ENCODE data around the gene CLDN9. TPM values are rescaled to one million over a fixed set of nuclear protein-coding genes. Genes with fewer than 3 reads are reported as not detected.
A peak's percentile ranks its signal among the peaks of the same experiment; 100 is the strongest.

The CLDN9 gene
- total RNA-seq, 6 donors from 2014 or later: 0.57 to 5.9 (median 1.1) TPM

DNA sequence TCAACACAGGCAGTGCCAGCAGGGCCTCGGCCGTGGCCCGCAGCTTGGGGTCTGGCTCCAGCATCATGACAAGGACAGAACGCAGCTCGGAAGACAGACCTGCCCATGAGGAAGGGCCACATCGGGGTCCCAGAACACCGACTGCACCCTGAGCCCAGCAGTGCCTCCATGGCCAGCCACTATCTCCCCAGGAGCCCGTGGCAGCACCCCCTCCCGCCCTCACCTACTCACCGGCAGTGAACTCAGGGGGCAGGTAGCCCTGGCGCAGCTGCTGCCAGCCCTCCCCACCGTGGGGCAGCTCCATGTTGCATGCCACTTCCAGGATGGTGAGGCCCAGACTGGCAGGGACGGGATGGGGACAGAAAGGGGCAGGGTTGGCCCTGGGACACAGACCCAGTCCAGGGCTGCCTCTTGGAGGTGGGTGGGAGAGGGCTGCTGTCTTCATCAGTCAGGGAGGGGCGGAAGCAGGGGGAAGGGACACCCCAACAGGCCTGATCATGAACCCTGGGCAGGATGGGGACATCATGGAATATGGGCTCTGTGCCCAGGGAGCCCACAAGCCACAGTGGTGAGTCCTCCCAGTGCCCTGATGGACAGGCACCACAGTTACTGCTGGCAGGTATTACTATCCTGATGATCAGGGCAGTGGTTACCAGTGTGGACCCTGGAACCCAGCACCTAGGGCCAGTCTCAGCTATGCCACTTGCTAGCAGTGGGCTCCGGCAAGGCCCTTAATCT, 38.2 kb upstream of the CLDN9 start:
- H3K4me1 ChIP-seq: peaks cover 9 to 31% (median 12%) of the 10 kb centered on the region in 4 donors
- H3K4me3 ChIP-seq: no peak overlapping the region
- ATAC-seq (ENCODE audit: low FRiP score in 2 of 2) (no peak), DNase-seq (peak in 1 of 2 donors; percentile 66)
- no peaks in the 10 kb centered on the region for H3K9me3 ChIP-seq
- H3K36me3 ChIP-seq: no peaks in the 10 kb centered on the region
- no peaks in the 10 kb centered on the region for H3K27me3 ChIP-seq
- WGBS, 2 donors: 95 to 97% methylated on average over 8 to 13 of the region's 15 CpGs
- H3K27ac ChIP-seq: no peak overlapping the region
- no peak for TF ChIP-seq POLR2AphosphoS5 (IDR thresholded peaks at IDR 0.05)
- TF ChIP-seq, protein P1, sequence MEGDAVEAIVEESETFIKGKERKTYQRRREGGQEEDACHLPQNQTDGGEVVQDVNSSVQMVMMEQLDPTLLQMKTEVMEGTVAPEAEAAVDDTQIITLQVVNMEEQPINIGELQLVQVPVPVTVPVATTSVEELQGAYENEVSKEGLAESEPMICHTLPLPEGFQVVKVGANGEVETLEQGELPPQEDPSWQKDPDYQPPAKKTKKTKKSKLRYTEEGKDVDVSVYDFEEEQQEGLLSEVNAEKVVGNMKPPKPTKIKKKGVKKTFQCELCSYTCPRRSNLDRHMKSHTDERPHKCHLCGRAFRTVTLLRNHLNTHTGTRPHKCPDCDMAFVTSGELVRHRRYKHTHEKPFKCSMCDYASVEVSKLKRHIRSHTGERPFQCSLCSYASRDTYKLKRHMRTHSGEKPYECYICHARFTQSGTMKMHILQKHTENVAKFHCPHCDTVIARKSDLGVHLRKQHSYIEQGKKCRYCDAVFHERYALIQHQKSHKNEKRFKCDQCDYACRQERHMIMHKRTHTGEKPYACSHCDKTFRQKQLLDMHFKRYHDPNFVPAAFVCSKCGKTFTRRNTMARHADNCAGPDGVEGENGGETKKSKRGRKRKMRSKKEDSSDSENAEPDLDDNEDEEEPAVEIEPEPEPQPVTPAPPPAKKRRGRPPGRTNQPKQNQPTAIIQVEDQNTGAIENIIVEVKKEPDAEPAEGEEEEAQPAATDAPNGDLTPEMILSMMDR (IDR thresholded peaks at IDR 0.05): no peak
- TF ChIP-seq POLR2A (IDR thresholded peaks at IDR 0.05): no peak
- no peak for TF ChIP-seq EP300 (IDR thresholded peaks at IDR 0.05)

DNA sequence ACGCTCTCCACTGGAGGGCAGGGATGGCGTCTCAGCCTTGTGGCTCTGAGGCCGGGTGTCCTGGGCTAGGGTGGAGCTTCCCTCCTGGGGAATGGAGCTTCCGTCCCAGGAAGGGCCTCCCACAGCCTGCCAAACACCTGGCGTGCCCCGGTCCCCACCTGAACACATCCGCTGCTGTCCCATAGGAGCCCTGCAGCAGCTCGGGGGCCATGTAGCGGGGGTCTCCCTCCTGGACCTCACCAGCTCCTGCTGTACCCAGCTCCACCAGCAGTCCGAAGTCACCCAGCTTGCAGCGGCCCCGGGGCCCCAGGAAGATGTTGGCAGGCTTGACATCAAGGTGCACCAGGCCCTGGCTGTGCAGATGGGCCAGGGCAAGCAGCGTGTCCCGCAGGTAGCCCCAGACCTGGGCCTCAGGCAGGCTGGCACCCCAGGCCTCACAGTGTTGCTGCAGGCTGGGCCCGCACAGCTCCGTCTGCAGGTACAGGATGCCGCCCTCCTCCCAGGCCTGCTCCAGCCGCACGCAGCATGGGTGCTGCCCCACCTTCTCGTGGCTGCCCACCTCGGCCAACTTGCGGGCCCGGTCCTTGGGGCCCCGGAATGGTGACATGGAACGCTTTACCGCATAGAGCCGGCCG, 37.4 kb upstream of the CLDN9 start:
- WGBS, 2 donors: 91 to 97% methylated on average over 13 to 25 of the region's 28 CpGs
- no peaks in the 10 kb centered on the region for H3K27me3 ChIP-seq
- H3K4me3 ChIP-seq: no peak overlapping the region
- no peaks in the 10 kb centered on the region for H3K36me3 ChIP-seq
- H3K27ac ChIP-seq: no peak overlapping the region
- TF ChIP-seq POLR2A (IDR thresholded peaks at IDR 0.05): no peak
- no peak for TF ChIP-seq POLR2AphosphoS5 (IDR thresholded peaks at IDR 0.05)
- TF ChIP-seq, protein P1 (IDR thresholded peaks at IDR 0.05): no peak
- no peak for TF ChIP-seq EP300 (IDR thresholded peaks at IDR 0.05)
- DNase-seq: peak in 1 of 2 donors; percentile 82
- ATAC-seq (ENCODE audit: low FRiP score in 2 of 2): no peak
- H3K9me3 ChIP-seq: no peaks in the 10 kb centered on the region
- peaks cover 9 to 31% (median 14%) of the 10 kb centered on the region in 4 donors for H3K4me1 ChIP-seq

DNA sequence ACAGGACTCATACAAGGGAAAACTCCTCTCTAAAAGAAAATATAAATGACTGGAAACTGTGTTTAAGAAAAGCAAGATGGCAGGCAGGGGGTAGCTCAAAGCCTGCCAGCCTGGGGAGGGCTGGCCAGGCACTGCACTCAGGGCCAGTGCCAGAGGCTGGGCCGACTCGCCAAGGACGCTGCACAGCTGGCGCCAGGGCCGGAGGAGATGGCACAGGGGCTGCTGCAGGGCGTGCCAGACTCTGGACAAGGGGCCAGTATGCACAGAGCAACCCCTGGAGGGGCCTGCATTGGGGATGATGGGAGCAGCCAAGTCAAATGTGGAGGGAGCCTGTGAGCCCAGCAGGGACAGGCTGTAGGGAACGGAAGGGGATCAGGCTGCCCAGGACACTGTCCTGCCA, 36.5 kb upstream of the CLDN9 start:
- H3K4me1 ChIP-seq: peaks cover 12 to 26% (median 14%) of the 10 kb centered on the region in 4 donors
- ATAC-seq (ENCODE audit: low FRiP score in 2 of 2): no peak
- TF ChIP-seq POLR2AphosphoS5 (IDR thresholded peaks at IDR 0.05) (no peak), EP300 (IDR thresholded peaks at IDR 0.05) (no peak)
- H3K36me3 ChIP-seq: no peaks in the 10 kb centered on the region
- H3K27me3 ChIP-seq: no peaks in the 10 kb centered on the region
- H3K9me3 ChIP-seq: no peaks in the 10 kb centered on the region
- H3K27ac ChIP-seq: no peak overlapping the region
- 94 to 97% methylated on average over 6 to 7 of the region's 7 CpGs for WGBS, 2 donors
- DNase-seq: peak in 1 of 2 donors; percentile 72
- H3K4me3 ChIP-seq: no peak overlapping the region

DNA sequence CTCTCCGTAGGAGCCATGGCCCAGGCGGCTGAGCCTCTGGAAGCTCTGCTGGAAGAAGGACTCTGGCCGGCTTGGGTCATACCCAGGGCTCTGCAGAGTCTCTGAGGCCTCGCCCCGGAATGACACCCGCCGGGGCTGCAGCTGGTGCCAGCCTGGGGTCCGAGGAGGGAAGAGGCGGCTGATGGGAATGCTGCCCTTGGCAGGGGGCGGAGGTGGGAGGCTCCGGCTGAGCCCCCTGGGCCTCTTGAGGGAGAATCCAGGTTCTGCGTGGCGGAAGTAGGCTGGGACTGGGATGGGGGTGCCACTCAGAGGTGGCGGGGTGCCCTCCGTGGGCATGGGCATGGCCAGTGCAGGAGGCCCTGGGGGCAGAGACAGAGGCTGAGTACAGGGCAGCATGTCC, 36.0 kb upstream of the CLDN9 start:
- Histone ChIP-seq H3K4me3 (no peak overlapping the region), H3K36me3 (no peaks in the 10 kb centered on the region), H3K9me3 (no peaks in the 10 kb centered on the region), H3K27ac (no peak overlapping the region), H3K27me3 (no peaks in the 10 kb centered on the region), H3K4me1 (peaks cover 13 to 27% (median 14%) of the 10 kb centered on the region in 4 donors)
- no peak for TF ChIP-seq POLR2A (IDR thresholded peaks at IDR 0.05)
- TF ChIP-seq, protein P1 (IDR thresholded peaks at IDR 0.05): no peak
- no peak for TF ChIP-seq EP300 (IDR thresholded peaks at IDR 0.05)
- no peak for TF ChIP-seq POLR2AphosphoS5 (IDR thresholded peaks at IDR 0.05)
- no peak for ATAC-seq (ENCODE audit: low FRiP score in 2 of 2)
- peak in 1 of 2 donors; percentile 77 for DNase-seq
- WGBS, 2 donors: 97 to 99% methylated on average over 12 to 15 of the region's 15 CpGs

DNA sequence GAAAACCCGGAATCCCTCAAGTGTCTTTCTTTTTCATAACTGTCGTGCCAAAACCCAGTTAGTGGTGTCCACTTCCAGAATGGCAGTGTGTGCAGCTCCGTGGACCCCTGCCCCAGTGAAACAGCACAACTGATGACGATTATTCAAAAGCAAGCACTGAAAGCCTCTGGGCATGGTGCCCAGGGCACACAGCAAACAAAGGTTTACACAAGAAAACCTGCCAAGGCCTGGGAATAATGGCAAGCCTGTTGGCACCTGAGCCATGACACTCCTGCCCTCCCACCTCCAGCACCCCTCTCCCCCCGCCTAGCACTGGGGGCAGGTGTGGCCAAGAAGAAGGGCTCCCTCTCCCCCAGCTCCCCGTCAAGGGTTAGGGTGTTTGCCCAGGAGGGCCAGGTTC, 35.3 kb upstream of the CLDN9 start:
- 69 to 73% methylated on average over 4 to 6 of the region's 6 CpGs for WGBS, 2 donors
- H3K9me3 ChIP-seq: no peaks in the 10 kb centered on the region
- ATAC-seq (ENCODE audit: low FRiP score in 2 of 2) (peak in 1 of 2 donors; percentile 47), DNase-seq (peak in 1 of 2 donors; percentile 59)
- H3K27me3 ChIP-seq: no peaks in the 10 kb centered on the region
- H3K4me3 ChIP-seq: no peak overlapping the region
- no peaks in the 10 kb centered on the region for H3K36me3 ChIP-seq
- peaks cover 13 to 27% (median 14%) of the 10 kb centered on the region in 4 donors for H3K4me1 ChIP-seq
- no peak overlapping the region for H3K27ac ChIP-seq
- TF ChIP-seq POLR2A (IDR thresholded peaks at IDR 0.05) (no peak), POLR2AphosphoS5 (IDR thresholded peaks at IDR 0.05) (no peak), EP300 (IDR thresholded peaks at IDR 0.05) (no peak)
- TF ChIP-seq, protein P1 (IDR thresholded peaks at IDR 0.05): no peak

Data from upper lobe of left lung (tissue), 6 donors.